Measurements from ENCODE around the gene KDM6A.

Gene KDM6A

GRCh38 chrX:44908153-44908552, 35.2 kb downstream of the KDM6A start:
- no peak for TF ChIP-seq NFIC (IDR thresholded peaks at IDR 0.05)
- TF ChIP-seq MAX (IDR thresholded peaks at IDR 0.05), result no peak
- no peak for TF ChIP-seq TEAD4 (IDR thresholded peaks at IDR 0.05)
- TF ChIP-seq TAF1 (IDR thresholded peaks at IDR 0.05; ENCODE audit: low read depth), result no peak
- no peak for TF ChIP-seq YY1 (IDR thresholded peaks at IDR 0.05; ENCODE audit: low read depth)
- no peak for TF ChIP-seq EP300 (IDR thresholded peaks at IDR 0.05; ENCODE audit: borderline replicate concordance)
- no peak for TF ChIP-seq RAD21 (IDR thresholded peaks at IDR 0.05; ENCODE audit: low read depth)
- TF ChIP-seq TCF12 (IDR thresholded peaks at IDR 0.05; ENCODE audit: low read depth), result no peak

- no peak for TF ChIP-seq EGR1 (IDR thresholded peaks at IDR 0.05)
- no peak for TF ChIP-seq ZBTB7A (IDR thresholded peaks at IDR 0.05; ENCODE audit: low read depth)
- no peak for TF ChIP-seq TAF1 (IDR thresholded peaks at IDR 0.05; ENCODE audit: low read depth)
- no peak for TF ChIP-seq CEBPB (IDR thresholded peaks at IDR 0.05)
- no peak for TF ChIP-seq YY1 (IDR thresholded peaks at IDR 0.05; ENCODE audit: low read depth)
- no peak for TF ChIP-seq REST (IDR thresholded peaks at IDR 0.05; ENCODE audit: low read depth)
- TF ChIP-seq TEAD4 (IDR thresholded peaks at IDR 0.05), result no peak
- no peak for TF ChIP-seq CREB1 (IDR thresholded peaks at IDR 0.05; ENCODE audit: low read depth)
- no peak for TF ChIP-seq FOXM1 (IDR thresholded peaks at IDR 0.05; ENCODE audit: borderline replicate concordance, low read depth)
- no peak for TF ChIP-seq RAD21 (IDR thresholded peaks at IDR 0.05; ENCODE audit: low read depth)
- TF ChIP-seq MAX (IDR thresholded peaks at IDR 0.05), result no peak
- TF ChIP-seq USF1 (IDR thresholded peaks at IDR 0.05), result no peak
Observed at GRCh38 chrX:44908827-44909226, 35.8 kb downstream of the KDM6A start.

GRCh38 chrX:44913656-44914531, 40.9 kb downstream of the KDM6A start:
- TF ChIP-seq USF1 (IDR thresholded peaks at IDR 0.05) (no peak), REST (IDR thresholded peaks at IDR 0.05; ENCODE audit: low read depth) (no peak), MAX (IDR thresholded peaks at IDR 0.05) (no peak), TAF1 (IDR thresholded peaks at IDR 0.05; ENCODE audit: low read depth) (no peak), TEAD4 (IDR thresholded peaks at IDR 0.05) (no peak), EGR1 (IDR thresholded peaks at IDR 0.05) (no peak), CEBPB (IDR thresholded peaks at IDR 0.05) (no peak), CREB1 (IDR thresholded peaks at IDR 0.05; ENCODE audit: low read depth) (no peak), TCF12 (IDR thresholded peaks at IDR 0.05; ENCODE audit: low read depth) (no peak)

GRCh38 chrX:44914532-44915198, 41.7 kb downstream of the KDM6A start:
- no peak for TF ChIP-seq FOXM1 (IDR thresholded peaks at IDR 0.05; ENCODE audit: borderline replicate concordance, low read depth)
- TF ChIP-seq CEBPB (IDR thresholded peaks at IDR 0.05), result no peak
- no peak for TF ChIP-seq ZBTB7A (IDR thresholded peaks at IDR 0.05; ENCODE audit: low read depth)
- TF ChIP-seq EGR1 (IDR thresholded peaks at IDR 0.05), result no peak
- no peak for TF ChIP-seq EP300 (IDR thresholded peaks at IDR 0.05; ENCODE audit: borderline replicate concordance)
- no peak for TF ChIP-seq TEAD4 (IDR thresholded peaks at IDR 0.05)
- TF ChIP-seq NFIC (IDR thresholded peaks at IDR 0.05), result no peak
- TF ChIP-seq MAX (IDR thresholded peaks at IDR 0.05), result no peak
- no peak for TF ChIP-seq TAF1 (IDR thresholded peaks at IDR 0.05; ENCODE audit: low read depth)
- TF ChIP-seq USF1 (IDR thresholded peaks at IDR 0.05), result no peak
- no peak for TF ChIP-seq REST (IDR thresholded peaks at IDR 0.05; ENCODE audit: low read depth)
- TF ChIP-seq CREB1 (IDR thresholded peaks at IDR 0.05; ENCODE audit: low read depth), result no peak
- no peak for TF ChIP-seq TCF12 (IDR thresholded peaks at IDR 0.05; ENCODE audit: low read depth)
- TF ChIP-seq RAD21 (IDR thresholded peaks at IDR 0.05; ENCODE audit: low read depth), result no peak
- TF ChIP-seq YY1 (IDR thresholded peaks at IDR 0.05; ENCODE audit: low read depth), result no peak
